Kasumi-1 (cell line): ENCODE data around the gene GPATCH2.
A peak's percentile ranks its signal among the peaks of the same experiment; 100 is the strongest.
"Not testable (repeated sequence)": the region's sequence is repeated elsewhere in the genome, so short reads cannot be mapped to it uniquely, and the experiment has no call there.

Source experiments
- DNase-seq, 2 experiments: peaks; one replicate each; lab custom pipeline; 2025; lab: John Stamatoyannopoulos, UW

GPATCH2 gene

GRCh38 chr1:217584286-217584811, 46.5 kb downstream of the GPATCH2 start:
- not testable (repeated sequence) for DNase-seq

GRCh38 chr1:217577336-217577735, 53.6 kb downstream of the GPATCH2 start:
- no peak for DNase-seq

GRCh38 chr1:217574265-217574949, 56.5 kb downstream of the GPATCH2 start:
- no peak for DNase-seq

GRCh38 chr1:217569021-217569420, 61.9 kb downstream of the GPATCH2 start:
- DNase-seq, result no peak

GRCh38 chr1:217568200-217568599, 62.7 kb downstream of the GPATCH2 start:
- no peak for DNase-seq

- peak; percentile 22 to 24 for DNase-seq
Observed at GRCh38 chr1:217564833-217565232, 66.1 kb downstream of the GPATCH2 start.

- no peak for DNase-seq
Observed at GRCh38 chr1:217564207-217564606, 66.7 kb downstream of the GPATCH2 start.

- DNase-seq, result no peak
Observed at GRCh38 chr1:217563179-217563578, 67.7 kb downstream of the GPATCH2 start.

- DNase-seq, result no peak
Observed at GRCh38 chr1:217562229-217562878, 68.5 kb downstream of the GPATCH2 start.

GRCh38 chr1:217561446-217561845, 69.4 kb downstream of the GPATCH2 start:
- DNase-seq, result no peak

GRCh38 chr1:217554849-217555248, 76.0 kb downstream of the GPATCH2 start:
- no peak for DNase-seq

- DNase-seq, result no peak
Observed at GRCh38 chr1:217553949-217554509, 76.9 kb downstream of the GPATCH2 start.

GRCh38 chr1:217552339-217552951, 78.4 kb downstream of the GPATCH2 start:
- no peak for DNase-seq

GRCh38 chr1:217542837-217543236, 88.1 kb downstream of the GPATCH2 start:
- no peak for DNase-seq

- DNase-seq, result no peak
Observed at GRCh38 chr1:217542136-217542777, 88.6 kb downstream of the GPATCH2 start.

- no peak for DNase-seq
Observed at GRCh38 chr1:217540321-217540720, 90.6 kb downstream of the GPATCH2 start.

GRCh38 chr1:217539510-217539909, 91.4 kb downstream of the GPATCH2 start:
- no peak for DNase-seq

- DNase-seq, result no peak
Observed at GRCh38 chr1:217535601-217536377, 95.1 kb downstream of the GPATCH2 start.

- no peak for DNase-seq
Observed at GRCh38 chr1:217534566-217534965, 96.3 kb downstream of the GPATCH2 start.

- DNase-seq, result no peak
Observed at GRCh38 chr1:217528271-217528670, 102.6 kb downstream of the GPATCH2 start.

- DNase-seq, result no peak
Observed at GRCh38 chr1:217527151-217527550, 103.7 kb downstream of the GPATCH2 start.
